H1 (cell line): ENCODE measurements around the gene C16orf95. TPM values are rescaled to one million over a fixed set of nuclear protein-coding genes. Genes with fewer than 3 reads are reported as not detected.

ENCODE experiments used
- CTCF ChIA-PET: fragments of 300-600 bp; sonication (Branson Sonifier 250); formaldehyde crosslinking; loops from one replicate; lab custom pipeline; 2021; ENCODE audit not compliant: partially characterized antibody; lab: Charles Lee
- POLR2A ChIA-PET: fragments of 300-600 bp; sonication (Branson Sonifier 250); formaldehyde crosslinking; loops from one replicate; lab custom pipeline; 2021; ENCODE audit warnings: inconsistent platforms; ENCODE audit not compliant: partially characterized antibody; lab: Charles Lee
- DNase-seq, 2 experiments: peaks; one replicate each; pipeline versions ENCODE4 v3.0.0 to v3.0.0-alpha.2; 2010 to 2022; ENCODE audit warnings: low spot score in 2 of 2, low read depth in 1 of 2, mixed read lengths in 1 of 2
- FAIRE-seq: peaks from 2 replicates; lab custom pipeline; 2011; peaks lifted over from hg19 to GRCh38; lab: Jason Lieb, UNC
- H2AFZ ChIP-seq: 2 replicates; pipeline ENCODE4 v1.8.1; 2012; ENCODE audit warnings: low read length, inconsistent platforms
- H2AK5ac ChIP-seq: 2 replicates; pipeline ENCODE4 v1.6.1; 2013; ENCODE audit warnings: low read depth, low read length
- H2BK120ac ChIP-seq: replicated peaks from 2 replicates; pipeline ENCODE3; 2013; ENCODE audit warnings: low read depth, low read length, inconsistent platforms
- H2BK12ac ChIP-seq: 2 replicates; pipeline ENCODE4 v1.6.1; 2013; ENCODE audit warnings: low read depth, low read length
- H2BK15ac ChIP-seq: 2 replicates; pipeline ENCODE4 v1.6.1; 2013; ENCODE audit warnings: low read length
- H2BK20ac ChIP-seq: 2 replicates; pipeline ENCODE4 v1.6.1; 2013; ENCODE audit warnings: low read length
- H2BK5ac ChIP-seq: 2 replicates; pipeline ENCODE4 v1.6.1; 2013; ENCODE audit warnings: low read depth, low read length
- H3K14ac ChIP-seq: 2 replicates; pipeline ENCODE4 v1.6.1; 2013; ENCODE audit warnings: inconsistent platforms; ENCODE audit not compliant: insufficient read length
- H3K18ac ChIP-seq: 2 replicates; pipeline ENCODE4 v1.6.1; 2013; ENCODE audit warnings: low read length; ENCODE audit errors: extremely low read depth
- H3K23ac ChIP-seq: 2 replicates; pipeline ENCODE4 v1.6.1; 2013; ENCODE audit warnings: inconsistent platforms; ENCODE audit not compliant: insufficient read length
- H3K23me2 ChIP-seq: 2 replicates; pipeline ENCODE4 v1.6.1; 2013; ENCODE audit warnings: low read depth, low read length
- H3K27ac ChIP-seq: 2 replicates; pipeline ENCODE4 v1.6.1; 2011; ENCODE audit warnings: low read depth, low read length, inconsistent platforms
- H3K27me3 ChIP-seq, 4 experiments: replicated peaks in 1 of 4; 1 replicate in 1 of 4; 2 replicates in 3 of 4; pipeline versions ENCODE4 v1.6.1 to v1.8.1; 2011 to 2013; ENCODE audit warnings: low read length in 3 of 4, mild to moderate bottlenecking in 3 of 4, inconsistent platforms in 2 of 4, mixed read lengths in 2 of 4, moderate library complexity in 1 of 4; ENCODE audit not compliant: control insufficient read depth in 3 of 4, insufficient read depth in 3 of 4; ENCODE audit errors: extremely low read depth in 1 of 4
- H3K36me3 ChIP-seq, 4 experiments: 2 replicates each; pipeline versions ENCODE4 v1.6.1 to v1.8.1; 2011 to 2013; ENCODE audit warnings: mild to moderate bottlenecking in 4 of 4, low read length in 3 of 4, moderate library complexity in 2 of 4, control low read depth in 1 of 4, inconsistent platforms in 1 of 4; ENCODE audit not compliant: insufficient read depth in 4 of 4, control insufficient read depth in 2 of 4
- H3K4ac ChIP-seq: replicated peaks from 2 replicates; pipeline ENCODE3; 2013; ENCODE audit warnings: low read length, low read depth, mixed read lengths, inconsistent platforms; ENCODE audit not compliant: insufficient read length
- H3K4me1 ChIP-seq, 4 experiments: replicated peaks in 1 of 4; 1 replicate in 1 of 4; 2 replicates in 3 of 4; pipeline versions ENCODE4 v1.6.1 to v1.8.1; 2011 to 2013; ENCODE audit warnings: low read length in 3 of 4, inconsistent platforms in 2 of 4, mixed read lengths in 1 of 4; ENCODE audit not compliant: insufficient read depth in 4 of 4, control insufficient read depth in 3 of 4
- H3K4me2 ChIP-seq, 2 experiments: 2 replicates each; pipeline versions ENCODE4 v1.6.1 to v1.8.1; 2011 to 2013; ENCODE audit warnings: low read depth in 2 of 2, low read length in 2 of 2, control low read depth in 1 of 2, inconsistent platforms in 1 of 2, mild to moderate bottlenecking in 1 of 2; ENCODE audit not compliant: insufficient read depth in 1 of 2
- H3K4me3 ChIP-seq, 4 experiments: fragments of 200-600, 300-600 bp in 1 of 4; sonication (generic), shearing (Covaris generic), sonication (Bioruptor Twin) in 1 of 4; 2 replicates each; pipeline versions ENCODE4 v1.5.1 to v1.8.1; 2011 to 2016; ENCODE audit warnings: low read length in 4 of 4, low read depth in 3 of 4, control low read depth in 2 of 4, inconsistent platforms in 2 of 4, mild to moderate bottlenecking in 2 of 4, mixed read lengths in 1 of 4, moderate library complexity in 1 of 4; ENCODE audit not compliant: insufficient read depth in 2 of 4; ENCODE audit errors: extremely low read depth in 1 of 4
- H3K56ac ChIP-seq: replicated peaks from 2 replicates; pipeline ENCODE3; 2013; ENCODE audit warnings: low read depth, mild to moderate bottlenecking, mixed read lengths, low read length, inconsistent platforms; ENCODE audit not compliant: insufficient read length
- H3K79me1 ChIP-seq: 2 replicates; pipeline ENCODE4 v1.6.1; 2013; ENCODE audit warnings: low read depth, low read length, control low read depth
- H3K79me2 ChIP-seq, 2 experiments: 2 replicates each; pipeline versions ENCODE4 v1.6.1 to v1.8.1; 2012 to 2013; ENCODE audit warnings: low read length in 2 of 2, mild to moderate bottlenecking in 2 of 2, inconsistent platforms in 1 of 2; ENCODE audit not compliant: insufficient read depth in 2 of 2, control insufficient read depth in 1 of 2
- H3K9ac ChIP-seq, 4 experiments: replicated peaks in 1 of 4; 1 replicate in 1 of 4; 2 replicates in 3 of 4; pipeline versions ENCODE4 v1.6.1 to v1.8.1; 2011 to 2013; ENCODE audit warnings: low read depth in 3 of 4, low read length in 3 of 4, control low read depth in 2 of 4, mild to moderate bottlenecking in 2 of 4, moderate library complexity in 2 of 4, inconsistent platforms in 1 of 4; ENCODE audit errors: extremely low read depth in 1 of 4
- H3K9me3 ChIP-seq, 2 experiments: 2 replicates each; pipeline versions ENCODE4 v1.6.1 to v1.8.1; 2012 to 2013; ENCODE audit warnings: mild to moderate bottlenecking in 2 of 2, moderate library complexity in 2 of 2, control low read depth in 1 of 2, inconsistent platforms in 1 of 2, low read depth in 1 of 2, low read length in 1 of 2, mixed read lengths in 1 of 2; ENCODE audit not compliant: insufficient read depth in 2 of 2
- H4K20me1 ChIP-seq, 2 experiments: replicated peaks in 1 of 2; 2 replicates each; pipeline versions ENCODE3 to v1.8.1; 2011 to 2013; ENCODE audit warnings: inconsistent platforms in 2 of 2, low read length in 2 of 2, mild to moderate bottlenecking in 1 of 2; ENCODE audit not compliant: insufficient read depth in 2 of 2, control insufficient read depth in 1 of 2
- H4K5ac ChIP-seq: 2 replicates; pipeline ENCODE4 v1.6.1; 2013; ENCODE audit warnings: low read length, low read depth, mixed read lengths, inconsistent platforms; ENCODE audit not compliant: insufficient read length
- H4K8ac ChIP-seq: 2 replicates; pipeline ENCODE4 v1.8.0; 2013; ENCODE audit warnings: mild to moderate bottlenecking, moderate library complexity, low read length, inconsistent platforms; ENCODE audit not compliant: insufficient read depth; ENCODE audit errors: extremely low read depth
- H4K91ac ChIP-seq: replicated peaks from 2 replicates; pipeline ENCODE3; 2013; ENCODE audit warnings: low read length, mixed read lengths, inconsistent platforms; ENCODE audit not compliant: insufficient read length
- BCL11A ChIP-seq, 2 experiments: IDR thresholded peaks; one replicate each; pipeline ENCODE4 v1.6.1; 2011; ENCODE audit warnings: low read depth in 2 of 2, low read length in 2 of 2, mild to moderate bottlenecking in 2 of 2
- CBX8 ChIP-seq: fragments of 300-800, 300-1000 bp; sonication (generic); IDR thresholded peaks from 2 replicates; pipeline ENCODE4 v1.7.1; 2016; ENCODE audit warnings: low read depth, low read length, borderline replicate concordance
- CREB1 ChIP-seq: IDR thresholded peaks from 2 replicates; pipeline ENCODE4 v1.6.1; 2012; ENCODE audit warnings: inconsistent platforms
- EP300 ChIP-seq, 2 experiments: IDR thresholded peaks; 1 replicate in 1 of 2; 2 replicates in 1 of 2; pipeline ENCODE4 v1.6.1; 2011 to 2012; ENCODE audit warnings: low read depth in 2 of 2, low read length in 2 of 2, mild to moderate bottlenecking in 2 of 2, borderline replicate concordance in 1 of 2, inconsistent platforms in 1 of 2, moderate library complexity in 1 of 2
- EZH2 ChIP-seq: fragments of 200-600 bp; sonication (generic); IDR thresholded peaks from 2 replicates; pipeline ENCODE4 v1.7.1; 2012; ENCODE audit warnings: low read depth, mild to moderate bottlenecking, moderate library complexity, low read length, inconsistent platforms; ENCODE audit not compliant: severe bottlenecking
- FOSL1 ChIP-seq: IDR thresholded peaks from 2 replicates; pipeline ENCODE4 v1.6.1; 2011; ENCODE audit warnings: mild to moderate bottlenecking, low read depth, low read length, moderate library complexity; ENCODE audit not compliant: insufficient read depth
- KDM4A ChIP-seq: IDR thresholded peaks from one replicate; pipeline ENCODE4 v1.7.1; 2012; ENCODE audit warnings: low read depth, mild to moderate bottlenecking, moderate library complexity, low read length, inconsistent platforms; ENCODE audit not compliant: severe bottlenecking
- KDM5A ChIP-seq: fragments of 200-600 bp; IDR thresholded peaks from 2 replicates; pipeline ENCODE4 v1.7.1; 2012; ENCODE audit warnings: mild to moderate bottlenecking, low read length, inconsistent platforms, mixed read lengths
- SIX5 ChIP-seq: IDR thresholded peaks from 2 replicates; pipeline ENCODE4 v1.6.1; 2011; ENCODE audit warnings: mild to moderate bottlenecking, low read depth, low read length
- SP1 ChIP-seq: IDR thresholded peaks from 2 replicates; pipeline ENCODE4 v1.6.1; 2011; ENCODE audit warnings: low read depth, low read length
- SRF ChIP-seq: IDR thresholded peaks from 2 replicates; pipeline ENCODE4 v1.6.1; 2011; ENCODE audit warnings: mild to moderate bottlenecking, low read depth, low read length, moderate library complexity
- TCF12 ChIP-seq: IDR thresholded peaks from 2 replicates; pipeline ENCODE4 v1.6.1; 2011; ENCODE audit warnings: low read depth, mild to moderate bottlenecking, low read length
- TEAD4 ChIP-seq: IDR thresholded peaks from 2 replicates; pipeline ENCODE4 v1.6.1; 2012; ENCODE audit warnings: low read depth, low read length, inconsistent platforms, mixed read lengths
- WGBS, 2 experiments: shearing (Covaris generic) in 1 of 2; methylation state at CpG; one replicate each; pipeline versions ENCODE4 v1.1.6 to v1.1.7; 2013 to 2015; ENCODE audit warnings: low lambda C conversion rate in 2 of 2, mixed read lengths in 2 of 2, inconsistent platforms in 1 of 2, low coverage in 1 of 2, missing lambda C conversion rate in 1 of 2; ENCODE audit not compliant: insufficient replicate concordance in 2 of 2, insufficient coverage in 1 of 2, insufficient read length in 1 of 2; ENCODE audit errors: extremely low coverage in 1 of 2, missing lambda C conversion rate in 1 of 2; 5-methylcytosine and 5-hydroxymethylcytosine counted together
- polyA plus RNA-seq, 7 experiments: library from polyadenylated mRNA; depleted of rRNA in 3 of 7; stranded (reverse) in 5 of 7; unstranded in 2 of 7; fragments of >200 nt in 5 of 7; fragments of 200-250 nt in 2 of 7; gene quantifications; 1 replicate in 5 of 7; 2 replicates in 1 of 7; 4 replicates in 1 of 7; pipeline versions ENCODE4 v1.2.1 to v1.2.3, GENCODE V29; 2011 to 2013; ENCODE audit warnings: missing spikeins in 2 of 7, mixed read lengths in 2 of 7
- total RNA-seq: library from RNA; stranded (reverse); fragmentation: NEBNext Ultra II Directional; extraction: Animal tissue kit (Norgen Biotek cat#: 25700); gene quantifications from 2 replicates; pipeline ENCODE4 v1.2.1, GENCODE V29; 2021

Gene C16orf95
- total and polyA plus RNA-seq, 2 of the 8 experiments (the other 6 are each of a cell fraction or from before 2014, with no cell fraction given) = 5.0 to 5.4 TPM

- no peak overlapping the region for H3K27ac ChIP-seq
- H4K8ac ChIP-seq = no peak overlapping the region
- H3K56ac ChIP-seq = no peak overlapping the region
- no peaks in the 10 kb centered on the region for H3K9me3 ChIP-seq
- no peak overlapping the region for H2AFZ ChIP-seq
- H3K27me3 ChIP-seq = no peaks in the 10 kb centered on the region
- no peak overlapping the region for H3K23ac ChIP-seq
- no peak overlapping the region for H2BK20ac ChIP-seq
- no peak overlapping the region for H4K5ac ChIP-seq
- no peaks in the 10 kb centered on the region for H3K23me2 ChIP-seq
- H3K9ac ChIP-seq = no peak overlapping the region
- WGBS, 2 experiments = 86% methylated on average over 15 of the region's 15 CpGs; no CpG with 5 or more reads in 1 of the 2 experiments
- no peak overlapping the region for H3K18ac ChIP-seq
- no peaks in the 10 kb centered on the region for H3K4me1 ChIP-seq
- no peak for TF ChIP-seq CBX8
- TF ChIP-seq KDM4A = no peak
- no peak for TF ChIP-seq SP1
- TF ChIP-seq FOSL1 = no peak
- TF ChIP-seq TCF12 = no peak
- TF ChIP-seq EP300 (IDR thresholded peaks at IDR 0.05; ENCODE audit: borderline replicate concordance in 1 of 2, low read depth in 2 of 2, low read length in 2 of 2) = no peak
- TF ChIP-seq SRF = no peak
- no peak for TF ChIP-seq EZH2
- no peak for TF ChIP-seq CREB1
- no peak for TF ChIP-seq KDM5A
- no peak for TF ChIP-seq SIX5
- no peak for TF ChIP-seq TEAD4
- no peak for TF ChIP-seq BCL11A (IDR thresholded peaks at IDR 0.05; ENCODE audit: low read depth in 2 of 2, low read length in 2 of 2)
- no peak overlapping the region for H2BK5ac ChIP-seq
- no peak overlapping the region for H3K4me2 ChIP-seq
- H3K4me3 ChIP-seq = no peak overlapping the region
- no peak overlapping the region for H2BK120ac ChIP-seq
- no peak overlapping the region for H2BK15ac ChIP-seq
- peaks cover 0 to 14% (median 5%) of the 10 kb centered on the region in 4 experiments; a peak in 5 of 8 replicates for H3K36me3 ChIP-seq
- H3K79me2 ChIP-seq = no peaks in the 10 kb centered on the region
- H4K91ac ChIP-seq = no peak overlapping the region
- H3K4ac ChIP-seq = no peak overlapping the region
- DNase-seq (no peak), FAIRE-seq (no peak)
- peaks cover 11 to 14% of the 10 kb centered on the region in 2 experiments for H4K20me1 ChIP-seq
- POLR2A ChIA-PET = no interaction called here
- no peak overlapping the region for H2AK5ac ChIP-seq
- no peak overlapping the region for H2BK12ac ChIP-seq
- CTCF ChIA-PET = interaction anchor here (2.0 kb wide), 1 partner anchor 33 kb away, joined by 6 read pairs; no protein-coding TSS in a partner anchor
- H3K79me1 ChIP-seq = peaks cover 2% of the 10 kb centered on the region; the same call in 1 of the 2 replicates
- H3K14ac ChIP-seq = no peak overlapping the region
These were observed 13.5 kb upstream of the C16orf95 start for GRCh38 chr16:87330646-87331045.
